IMR-90 (cell line): ENCODE results near the gene MYBPH.

ENCODE experiments used
- CHD1 ChIP-seq: IDR thresholded peaks from 2 replicates; pipeline ENCODE4 v1.6.1; 2012; ENCODE audit warnings: low read depth, low read length, improper control_type of control experiment
- CTCF ChIP-seq: conservative IDR thresholded peaks from 2 replicates; pipeline ENCODE4 v1.5.1; 2012; ENCODE audit warnings: mild to moderate bottlenecking, low read depth, low read length, improper control_type of control experiment
- POLR2A ChIP-seq: IDR thresholded peaks from 2 replicates; pipeline ENCODE4 v1.6.1; 2012; ENCODE audit warnings: mild to moderate bottlenecking, low read depth, low read length
- RAD21 ChIP-seq: IDR thresholded peaks from 2 replicates; pipeline ENCODE4 v1.6.1; 2012; ENCODE audit warnings: low read length, improper control_type of control experiment
- TF ChIP-seq, protein P1 (sequence below): fragments of 150-350 bp; IDR thresholded peaks from 2 replicates; pipeline ENCODE4 v1.6.1; 2017; ENCODE audit warnings: mild to moderate bottlenecking, antibody characterized with exemption, low read length, low read depth

GRCh38 chr1:203131548-203132200 is 44.0 kb downstream of the MYBPH start:
- TF ChIP-seq POLR2A (no peak), CHD1 (no peak), CTCF (no peak), RAD21 (no peak)
- TF ChIP-seq, protein P1, sequence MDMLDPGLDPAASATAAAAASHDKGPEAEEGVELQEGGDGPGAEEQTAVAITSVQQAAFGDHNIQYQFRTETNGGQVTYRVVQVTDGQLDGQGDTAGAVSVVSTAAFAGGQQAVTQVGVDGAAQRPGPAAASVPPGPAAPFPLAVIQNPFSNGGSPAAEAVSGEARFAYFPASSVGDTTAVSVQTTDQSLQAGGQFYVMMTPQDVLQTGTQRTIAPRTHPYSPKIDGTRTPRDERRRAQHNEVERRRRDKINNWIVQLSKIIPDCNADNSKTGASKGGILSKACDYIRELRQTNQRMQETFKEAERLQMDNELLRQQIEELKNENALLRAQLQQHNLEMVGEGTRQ, result no peak
